GM19324 (cell line): ENCODE data around the gene LRRC74A.

Experiments
- ATAC-seq: cut with Tn5 transposase; IDR thresholded peaks from one replicate; pipeline ENCODE4 v1.9.1; 2021; ENCODE audit warnings: mild to moderate bottlenecking, moderate library complexity; ENCODE audit not compliant: unreplicated experiment, low FRiP score

The LRRC74A gene

GRCh38 chr14:76826122-76826521 lies at the start of gene LRRC74A:
TSS of gene LRRC74A (plus strand) at chr14:76826408. CDS start at chr14:76826698, 290 bp downstream.
- ATAC-seq, result no peak

- ATAC-seq, result no peak
Observed at GRCh38 chr14:76776428-76777251, 49.6 kb upstream of the LRRC74A start.

- ATAC-seq, result no peak
Observed at GRCh38 chr14:76777721-76778120, 48.5 kb upstream of the LRRC74A start.

- no peak for ATAC-seq
Observed at GRCh38 chr14:76778546-76779215, 47.5 kb upstream of the LRRC74A start.

GRCh38 chr14:76779221-76780057 lies 46.8 kb upstream of the LRRC74A start:
- no peak for ATAC-seq

- ATAC-seq, result no peak
Observed at GRCh38 chr14:76780058-76780345, 46.2 kb upstream of the LRRC74A start.

GRCh38 chr14:76780360-76780759 lies 45.8 kb upstream of the LRRC74A start:
- ATAC-seq, result no peak

GRCh38 chr14:76780875-76781647 lies 45.1 kb upstream of the LRRC74A start:
- no peak for ATAC-seq

- no peak for ATAC-seq
Observed at GRCh38 chr14:76781648-76782051, 44.6 kb upstream of the LRRC74A start.

- ATAC-seq, result no peak
Observed at GRCh38 chr14:76782115-76782884, 43.9 kb upstream of the LRRC74A start.

GRCh38 chr14:76782885-76783566 lies 43.2 kb upstream of the LRRC74A start:
- no peak for ATAC-seq

GRCh38 chr14:76784266-76784874 lies 41.8 kb upstream of the LRRC74A start:
- no peak for ATAC-seq

- no peak for ATAC-seq
Observed at GRCh38 chr14:76784881-76785280, 41.3 kb upstream of the LRRC74A start.

GRCh38 chr14:76786601-76787000 lies 39.6 kb upstream of the LRRC74A start:
- no peak for ATAC-seq

- ATAC-seq, result no peak
Observed at GRCh38 chr14:76792422-76792821, 33.8 kb upstream of the LRRC74A start.

GRCh38 chr14:76793324-76793723 lies 32.9 kb upstream of the LRRC74A start:
- no peak for ATAC-seq

- ATAC-seq, result no peak
Observed at GRCh38 chr14:76793956-76794355, 32.3 kb upstream of the LRRC74A start.

GRCh38 chr14:76806446-76806845 lies 19.8 kb upstream of the LRRC74A start:
- ATAC-seq, result no peak

GRCh38 chr14:76808011-76808410 lies 18.2 kb upstream of the LRRC74A start:
- ATAC-seq, result no peak
